Peyer's patch (tissue), 4 donors: ENCODE results near the gene ACTR5.

ENCODE experiments used
- POLR2A ChIP-seq, 2 donors: fragments of 450-650 bp; IDR thresholded peaks; one replicate each; pipeline ENCODE4 v1.5.1; 2017; ENCODE audit warnings: antibody characterized with exemption in 2 of 2, mild to moderate bottlenecking in 2 of 2, moderate library complexity in 2 of 2
- TF ChIP-seq, protein P1 (sequence below), 6 experiments: fragments of 450-650 bp in 4 of 6; fragments of 200-600 bp in 2 of 6; sonication (generic) in 1 of 6; IDR thresholded peaks; one replicate each; pipeline ENCODE4 v1.5.1; 2017 to 2019; ENCODE audit warnings: antibody characterized with exemption in 6 of 6, mild to moderate bottlenecking in 3 of 6, moderate library complexity in 1 of 6

GRCh38 chr20:38815446-38815845, 67.2 kb downstream of the ACTR5 start:
- TF ChIP-seq, protein P1, sequence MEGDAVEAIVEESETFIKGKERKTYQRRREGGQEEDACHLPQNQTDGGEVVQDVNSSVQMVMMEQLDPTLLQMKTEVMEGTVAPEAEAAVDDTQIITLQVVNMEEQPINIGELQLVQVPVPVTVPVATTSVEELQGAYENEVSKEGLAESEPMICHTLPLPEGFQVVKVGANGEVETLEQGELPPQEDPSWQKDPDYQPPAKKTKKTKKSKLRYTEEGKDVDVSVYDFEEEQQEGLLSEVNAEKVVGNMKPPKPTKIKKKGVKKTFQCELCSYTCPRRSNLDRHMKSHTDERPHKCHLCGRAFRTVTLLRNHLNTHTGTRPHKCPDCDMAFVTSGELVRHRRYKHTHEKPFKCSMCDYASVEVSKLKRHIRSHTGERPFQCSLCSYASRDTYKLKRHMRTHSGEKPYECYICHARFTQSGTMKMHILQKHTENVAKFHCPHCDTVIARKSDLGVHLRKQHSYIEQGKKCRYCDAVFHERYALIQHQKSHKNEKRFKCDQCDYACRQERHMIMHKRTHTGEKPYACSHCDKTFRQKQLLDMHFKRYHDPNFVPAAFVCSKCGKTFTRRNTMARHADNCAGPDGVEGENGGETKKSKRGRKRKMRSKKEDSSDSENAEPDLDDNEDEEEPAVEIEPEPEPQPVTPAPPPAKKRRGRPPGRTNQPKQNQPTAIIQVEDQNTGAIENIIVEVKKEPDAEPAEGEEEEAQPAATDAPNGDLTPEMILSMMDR (IDR thresholded peaks at IDR 0.05), result no peak
- no peak for TF ChIP-seq POLR2A (IDR thresholded peaks at IDR 0.05)
